ENCODE results near the gene MTHFD2L. TPM values are rescaled to one million over a fixed set of nuclear protein-coding genes. Genes with fewer than 3 reads are reported as not detected.

Gene MTHFD2L
- total RNA-seq, 6 experiments from 2014 or later = 5.2 to 9.0 (median 8.1) TPM

GRCh38 chr4:74117024-74117534, 40.8 kb upstream of the MTHFD2L start:
- H3K36me3 Mint-ChIP-seq (ENCODE audit: low read depth) = no peaks in the 10 kb centered on the region
- DNase-seq = peak; percentile 93
- peaks cover 71% of the 10 kb centered on the region for H3K4me1 Mint-ChIP-seq (ENCODE audit: low read depth)
- H3K9me3 Mint-ChIP-seq = no peaks in the 10 kb centered on the region
- H3K27ac Mint-ChIP-seq = peak overlapping the region; percentile 93
- H3K27me3 Mint-ChIP-seq (ENCODE audit: insufficient read depth) = no peaks in the 10 kb centered on the region; the same call in 1 of the 2 replicates
- H3K4me3 Mint-ChIP-seq = peak overlapping the region; percentile 16
- TF ChIP-seq, protein P1, sequence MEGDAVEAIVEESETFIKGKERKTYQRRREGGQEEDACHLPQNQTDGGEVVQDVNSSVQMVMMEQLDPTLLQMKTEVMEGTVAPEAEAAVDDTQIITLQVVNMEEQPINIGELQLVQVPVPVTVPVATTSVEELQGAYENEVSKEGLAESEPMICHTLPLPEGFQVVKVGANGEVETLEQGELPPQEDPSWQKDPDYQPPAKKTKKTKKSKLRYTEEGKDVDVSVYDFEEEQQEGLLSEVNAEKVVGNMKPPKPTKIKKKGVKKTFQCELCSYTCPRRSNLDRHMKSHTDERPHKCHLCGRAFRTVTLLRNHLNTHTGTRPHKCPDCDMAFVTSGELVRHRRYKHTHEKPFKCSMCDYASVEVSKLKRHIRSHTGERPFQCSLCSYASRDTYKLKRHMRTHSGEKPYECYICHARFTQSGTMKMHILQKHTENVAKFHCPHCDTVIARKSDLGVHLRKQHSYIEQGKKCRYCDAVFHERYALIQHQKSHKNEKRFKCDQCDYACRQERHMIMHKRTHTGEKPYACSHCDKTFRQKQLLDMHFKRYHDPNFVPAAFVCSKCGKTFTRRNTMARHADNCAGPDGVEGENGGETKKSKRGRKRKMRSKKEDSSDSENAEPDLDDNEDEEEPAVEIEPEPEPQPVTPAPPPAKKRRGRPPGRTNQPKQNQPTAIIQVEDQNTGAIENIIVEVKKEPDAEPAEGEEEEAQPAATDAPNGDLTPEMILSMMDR (IDR thresholded peaks at IDR 0.05) = no peak

- H3K4me1 Mint-ChIP-seq (ENCODE audit: low read depth) = peaks cover 54% of the 10 kb centered on the region
- H3K36me3 Mint-ChIP-seq (ENCODE audit: low read depth) = no peaks in the 10 kb centered on the region
- H3K9me3 Mint-ChIP-seq = no peaks in the 10 kb centered on the region
- no peak overlapping the region for H3K4me3 Mint-ChIP-seq
- H3K27me3 Mint-ChIP-seq (ENCODE audit: insufficient read depth) = no peaks in the 10 kb centered on the region; the same call in 1 of the 2 replicates
- TF ChIP-seq, protein P1 (IDR thresholded peaks at IDR 0.05) = no peak
- H3K27ac Mint-ChIP-seq = no peak overlapping the region; the same call in 1 of the 2 replicates
- DNase-seq = no peak
These were observed 39.1 kb upstream of the MTHFD2L start for GRCh38 chr4:74118600-74119338.

GRCh38 chr4:74120086-74120485, 37.8 kb upstream of the MTHFD2L start:
- H3K36me3 Mint-ChIP-seq (ENCODE audit: low read depth) = no peaks in the 10 kb centered on the region
- no peak overlapping the region for H3K27ac Mint-ChIP-seq
- H3K4me1 Mint-ChIP-seq (ENCODE audit: low read depth) = peaks cover 41% of the 10 kb centered on the region
- H3K27me3 Mint-ChIP-seq (ENCODE audit: insufficient read depth) = no peaks in the 10 kb centered on the region; the same call in 1 of the 2 replicates
- DNase-seq = no peak
- TF ChIP-seq, protein P1 (IDR thresholded peaks at IDR 0.05) = no peak
- no peaks in the 10 kb centered on the region for H3K9me3 Mint-ChIP-seq
- H3K4me3 Mint-ChIP-seq = no peak overlapping the region

DNA sequence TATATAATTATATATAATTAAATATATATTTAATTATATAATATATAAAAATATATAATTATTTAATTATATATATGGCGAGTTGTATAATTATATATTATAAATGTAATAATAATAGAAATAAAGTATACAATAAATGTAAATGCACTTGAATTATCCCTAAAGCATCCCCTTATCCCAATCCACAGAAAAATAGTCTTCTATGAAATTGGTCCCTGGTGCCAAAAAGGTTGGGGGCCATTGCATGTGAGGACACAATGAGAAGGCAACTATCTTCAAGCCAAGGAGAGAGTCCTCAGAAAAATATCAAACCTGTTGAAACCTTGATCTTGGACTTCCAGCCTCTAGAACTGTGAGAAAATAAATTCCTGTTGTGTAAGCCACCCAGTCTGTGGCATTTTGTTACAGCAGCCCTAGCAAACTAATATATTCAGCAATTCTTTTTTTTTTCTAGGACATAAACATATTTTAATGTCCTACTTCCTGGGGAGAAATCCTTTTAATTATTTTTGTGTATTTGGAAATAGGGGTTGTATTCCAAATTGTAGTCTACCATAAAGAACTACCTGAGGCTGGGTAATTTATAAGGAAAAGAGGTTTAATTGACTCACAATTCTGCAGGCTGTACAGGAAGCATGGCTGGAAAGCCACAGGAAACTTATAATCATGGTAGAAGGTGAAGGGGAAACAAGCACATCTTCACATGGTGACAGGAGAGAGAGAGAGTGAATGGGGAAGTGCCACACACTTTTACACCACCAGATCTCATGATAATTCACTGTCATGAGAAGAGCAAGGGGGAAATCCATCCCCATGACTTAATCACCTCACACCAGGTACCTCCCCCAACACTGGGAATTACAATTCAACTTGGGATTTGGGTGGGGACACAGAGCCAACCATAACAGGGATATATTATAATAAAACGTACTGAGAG, 36.0 kb upstream of the MTHFD2L start:
- Mint-ChIP-seq H3K27me3 (ENCODE audit: insufficient read depth) (no peaks in the 10 kb centered on the region), H3K27ac (no peak overlapping the region), H3K36me3 (ENCODE audit: low read depth) (no peaks in the 10 kb centered on the region), H3K9me3 (no peaks in the 10 kb centered on the region), H3K4me1 (ENCODE audit: low read depth) (peaks cover 32% of the 10 kb centered on the region), H3K4me3 (no peak overlapping the region)
- no peak for DNase-seq
- TF ChIP-seq, protein P1 (IDR thresholded peaks at IDR 0.05) = no peak

GRCh38 chr4:74123065-74123728, 34.7 kb upstream of the MTHFD2L start:
- H3K36me3 Mint-ChIP-seq (ENCODE audit: low read depth) = no peaks in the 10 kb centered on the region; the same call in 1 of the 2 replicates
- H3K27ac Mint-ChIP-seq = no peak overlapping the region

More at GRCh38 chr4:74123065-74123728, 34.7 kb upstream of the MTHFD2L start:
- no peaks in the 10 kb centered on the region for H3K27me3 Mint-ChIP-seq (ENCODE audit: insufficient read depth)
- DNase-seq = no peak
- no peaks in the 10 kb centered on the region for H3K9me3 Mint-ChIP-seq
- H3K4me3 Mint-ChIP-seq = no peak overlapping the region
- H3K4me1 Mint-ChIP-seq (ENCODE audit: low read depth) = peaks cover 20% of the 10 kb centered on the region
- TF ChIP-seq, protein P1 (IDR thresholded peaks at IDR 0.05) = no peak
